ENCODE data around the gene PER2. TPM values are rescaled to one million over a fixed set of nuclear protein-coding genes. Genes with fewer than 3 reads are reported as not detected.
"Not testable (repeated sequence)": the region's sequence is repeated elsewhere in the genome, so short reads cannot be mapped to it uniquely, and the experiment has no call there.

The PER2 gene
- total RNA-seq, 6 experiments from 2014 or later, result 4.3 to 5.7 (median 4.5) TPM

- Mint-ChIP-seq H3K4me1 (ENCODE audit: low read depth) (no peaks in the 10 kb centered on the region), H3K4me3 (no peak overlapping the region), H3K9me3 (no peaks in the 10 kb centered on the region), H3K27me3 (ENCODE audit: insufficient read depth) (peaks cover 9% of the 10 kb centered on the region), H3K27ac (no peak overlapping the region), H3K36me3 (ENCODE audit: low read depth) (no peaks in the 10 kb centered on the region)
- no peak for TF ChIP-seq CTCF (IDR thresholded peaks at IDR 0.05)
- DNase-seq, result no peak
Measured at GRCh38 chr2:238279324-238279682, 9.1 kb downstream of the PER2 start.

- Mint-ChIP-seq H3K36me3 (ENCODE audit: low read depth) (no peaks in the 10 kb centered on the region), H3K4me3 (no peak overlapping the region), H3K9me3 (no peaks in the 10 kb centered on the region), H3K27ac (no peak overlapping the region), H3K27me3 (ENCODE audit: insufficient read depth) (peaks cover 9% of the 10 kb centered on the region), H3K4me1 (ENCODE audit: low read depth) (no peaks in the 10 kb centered on the region)
- no peak for DNase-seq
- TF ChIP-seq CTCF (IDR thresholded peaks at IDR 0.05), result no peak
Measured at GRCh38 chr2:238278626-238279323, 9.6 kb downstream of the PER2 start.

GRCh38 chr2:238277695-238278094, 10.7 kb downstream of the PER2 start:
- no peaks in the 10 kb centered on the region for H3K36me3 Mint-ChIP-seq (ENCODE audit: low read depth)
- no peak overlapping the region for H3K4me3 Mint-ChIP-seq
- H3K27ac Mint-ChIP-seq, result no peak overlapping the region

GRCh38 chr2:238274152-238274865, 14.1 kb downstream of the PER2 start:
- Mint-ChIP-seq H3K36me3 (ENCODE audit: low read depth) (no peaks in the 10 kb centered on the region), H3K4me3 (no peak overlapping the region)
- no peak for TF ChIP-seq CTCF (IDR thresholded peaks at IDR 0.05)

More at GRCh38 chr2:238277695-238278094, 10.7 kb downstream of the PER2 start:
- peak; percentile 22 for TF ChIP-seq CTCF (IDR thresholded peaks at IDR 0.05)
- Mint-ChIP-seq H3K27me3 (ENCODE audit: insufficient read depth) (peaks cover 8% of the 10 kb centered on the region), H3K4me1 (ENCODE audit: low read depth) (no peaks in the 10 kb centered on the region), H3K9me3 (no peaks in the 10 kb centered on the region)
- DNase-seq, result no peak

GRCh38 chr2:238273433-238273832, 15.0 kb downstream of the PER2 start:
- not testable (repeated sequence) for H3K27ac Mint-ChIP-seq; H3K36me3 Mint-ChIP-seq (ENCODE audit: low read depth); H3K9me3 Mint-ChIP-seq; H3K4me3 Mint-ChIP-seq; DNase-seq; H3K4me1 Mint-ChIP-seq (ENCODE audit: low read depth); H3K27me3 Mint-ChIP-seq (ENCODE audit: insufficient read depth)

More at GRCh38 chr2:238274152-238274865, 14.1 kb downstream of the PER2 start:
- no peaks in the 10 kb centered on the region for H3K4me1 Mint-ChIP-seq (ENCODE audit: low read depth)
- no peak overlapping the region for H3K27ac Mint-ChIP-seq
- H3K9me3 Mint-ChIP-seq, result no peaks in the 10 kb centered on the region
- no peak for DNase-seq
- peaks cover 3% of the 10 kb centered on the region; the same call in 1 of the 2 replicates for H3K27me3 Mint-ChIP-seq (ENCODE audit: insufficient read depth)

GRCh38 chr2:238272156-238272555, 16.3 kb downstream of the PER2 start:
- H3K4me1 Mint-ChIP-seq (ENCODE audit: low read depth), result peaks cover 6% of the 10 kb centered on the region

GRCh38 chr2:238271686-238272085, 16.7 kb downstream of the PER2 start:
- not testable (repeated sequence) for DNase-seq; H3K36me3 Mint-ChIP-seq (ENCODE audit: low read depth); H3K9me3 Mint-ChIP-seq; H3K4me1 Mint-ChIP-seq (ENCODE audit: low read depth); H3K27me3 Mint-ChIP-seq (ENCODE audit: insufficient read depth); H3K27ac Mint-ChIP-seq; H3K4me3 Mint-ChIP-seq

More at GRCh38 chr2:238272156-238272555, 16.3 kb downstream of the PER2 start:
- no peak for TF ChIP-seq CTCF (IDR thresholded peaks at IDR 0.05)
- Mint-ChIP-seq H3K9me3 (no peaks in the 10 kb centered on the region), H3K27ac (no peak overlapping the region), H3K36me3 (ENCODE audit: low read depth) (no peaks in the 10 kb centered on the region), H3K27me3 (ENCODE audit: insufficient read depth) (peaks cover 3% of the 10 kb centered on the region; the same call in 1 of the 2 replicates), H3K4me3 (no peak overlapping the region)
- no peak for DNase-seq
